B cell (primary cell): ENCODE measurements around the gene DBR1. TPM values are rescaled to one million over a fixed set of nuclear protein-coding genes. Genes with fewer than 3 reads are reported as not detected.

Experiments
- ATAC-seq: fragments of 200-7000 bp; cut with Tn5 transposase; one replicate; pipeline ENCODE4 v1.10.0; 2021; ENCODE audit warnings: low read depth, mild to moderate bottlenecking, moderate number of reproducible peaks, moderate library complexity
- CTCF ChIA-PET: fragments of 350-600 bp; sonication (Branson Sonifier 250); formaldehyde crosslinking; loops from one replicate; lab custom pipeline; 2021; ENCODE audit warnings: antibody characterized with exemption, inconsistent platforms; lab: Charles Lee
- POLR2A ChIA-PET: fragments of 350-600 bp; sonication (Branson Sonifier 250); formaldehyde crosslinking; loops from one replicate; lab custom pipeline; 2021; ENCODE audit warnings: antibody characterized with exemption; lab: Charles Lee
- DNase-seq: peaks from one replicate; pipeline ENCODE4 v3.0.0; 2013
- H2AFZ ChIP-seq: 2 replicates; pipeline ENCODE4 v1.6.1; 2012; ENCODE audit warnings: mild to moderate bottlenecking, low read depth, low read length; ENCODE audit not compliant: insufficient read depth, poor library complexity, severe bottlenecking
- H3K27ac ChIP-seq, 2 donors: 1 replicate in 1 of 2; 2 replicates in 1 of 2; pipeline ENCODE4 v1.5.1; 2012 to 2013; ENCODE audit warnings: low read length in 2 of 2, mild to moderate bottlenecking in 2 of 2, moderate library complexity in 1 of 2
- H3K27me3 ChIP-seq, 4 experiments: fragments of 200-600 bp in 1 of 4; sonication (generic) in 1 of 4; replicated peaks in 1 of 4; 1 replicate in 2 of 4; 2 replicates in 2 of 4; pipeline versions ENCODE4 v1.6.1 to v1.7.0; 2013 to 2016; ENCODE audit warnings: low read length in 3 of 4, mild to moderate bottlenecking in 2 of 4, mixed read lengths in 1 of 4, moderate library complexity in 1 of 4; ENCODE audit not compliant: insufficient read depth in 4 of 4, control insufficient read depth in 3 of 4; ENCODE audit errors: control extremely low read depth in 1 of 4
- H3K36me3 ChIP-seq, 2 experiments: replicated peaks in 1 of 2; 1 replicate in 1 of 2; 2 replicates in 1 of 2; pipeline versions ENCODE4 v1.6.1 to v1.7.1; 2013; ENCODE audit warnings: low read length in 1 of 2; ENCODE audit not compliant: insufficient read depth in 2 of 2, control insufficient read depth in 1 of 2; ENCODE audit errors: control extremely low read depth in 1 of 2, extremely low read depth in 1 of 2
- H3K4me1 ChIP-seq, 2 donors: fragments of 200-600 bp in 1 of 2; sonication (generic) in 1 of 2; 1 replicate in 1 of 2; 2 replicates in 1 of 2; pipeline versions ENCODE4 v1.5.1 to v1.6.1; 2013 to 2017; ENCODE audit warnings: low read length in 2 of 2; ENCODE audit not compliant: control insufficient read depth in 2 of 2, insufficient read depth in 2 of 2
- H3K4me2 ChIP-seq: replicated peaks from 2 replicates; pipeline ENCODE3; 2012; ENCODE audit warnings: mild to moderate bottlenecking, low read depth, low read length; ENCODE audit not compliant: poor library complexity, severe bottlenecking
- H3K4me3 ChIP-seq, 5 experiments: fragments of 200-600 bp in 1 of 5; sonication (generic) in 1 of 5; 1 replicate in 3 of 5; 2 replicates in 2 of 5; pipeline versions ENCODE4 v1.5.1 to v1.7.0; 2011 to 2016; ENCODE audit warnings: low read length in 4 of 5, mild to moderate bottlenecking in 4 of 5, low read depth in 2 of 5, control low read depth in 1 of 5, moderate library complexity in 1 of 5; ENCODE audit not compliant: insufficient read depth in 1 of 5; ENCODE audit errors: control extremely low read depth in 1 of 5, extremely low read depth in 1 of 5
- H3K79me2 ChIP-seq: fragments of 200-600 bp; sonication (generic); one replicate; pipeline ENCODE4 v1.6.0; 2016; ENCODE audit warnings: low read length; ENCODE audit not compliant: control insufficient read depth, insufficient read depth
- H3K9ac ChIP-seq: fragments of 200-600 bp; sonication (generic); 2 replicates; pipeline ENCODE4 v1.6.1; 2017; ENCODE audit warnings: mild to moderate bottlenecking, low read length, moderate library complexity
- H3K9me3 ChIP-seq, 3 donors: one replicate each; pipeline versions ENCODE4 v1.6.1 to v1.7.1; 2013; ENCODE audit warnings: low read length in 2 of 3; ENCODE audit not compliant: control insufficient read depth in 2 of 3, insufficient read depth in 1 of 3; ENCODE audit errors: control extremely low read depth in 1 of 3
- H4K20me1 ChIP-seq: 2 replicates; pipeline ENCODE4 v1.6.0; 2012; ENCODE audit warnings: mild to moderate bottlenecking, low read length; ENCODE audit not compliant: insufficient read depth, control insufficient read depth, poor library complexity, severe bottlenecking
- H3K27ac Mint-ChIP-seq: one replicate; pipeline ENCODE4 v1.8.0; 2021; ENCODE audit warnings: mixed read lengths
- H3K27me3 Mint-ChIP-seq: one replicate; pipeline ENCODE4 v1.8.0; 2021; ENCODE audit warnings: mixed read lengths
- H3K4me1 Mint-ChIP-seq: one replicate; pipeline ENCODE4 v1.8.0; 2021; ENCODE audit warnings: mixed read lengths
- H3K4me3 Mint-ChIP-seq: one replicate; pipeline ENCODE4 v1.8.0; 2021; ENCODE audit warnings: mixed read lengths
- H3K9me3 Mint-ChIP-seq: one replicate; pipeline ENCODE4 v1.8.0; 2022; ENCODE audit warnings: mixed read lengths; ENCODE audit not compliant: insufficient read depth
- EZH2 ChIP-seq: IDR thresholded peaks from 2 replicates; pipeline ENCODE4 v1.6.1; 2012; ENCODE audit warnings: borderline replicate concordance, low read depth, mild to moderate bottlenecking, moderate library complexity, low read length; ENCODE audit not compliant: insufficient read depth, poor library complexity, severe bottlenecking
- WGBS: methylation state at CpG from one replicate; pipeline ENCODE4 v1.1.5; 2013; ENCODE audit warnings: missing lambda C conversion rate; ENCODE audit not compliant: insufficient coverage; 5-methylcytosine and 5-hydroxymethylcytosine counted together
- intact Hi-C: fragments of 100-400 bp; cut with micrococcal nuclease; formaldehyde crosslinking; loops from one replicate; pipeline ENCODE4 v1.10.0; 2022
- polyA plus RNA-seq: library from polyadenylated mRNA; depleted of rRNA; stranded (reverse); fragments of >200 nt; gene quantifications from 2 replicates; pipeline ENCODE4 v1.2.3, GENCODE V29; 2012
- total RNA-seq, 2 donors: library from RNA; stranded (reverse); fragments of 120-200 nt in 1 of 2; gene quantifications; 1 replicate in 1 of 2; 2 replicates in 1 of 2; pipeline versions ENCODE4 v1.2.3 to v1.2.4, GENCODE V29; 2013 to 2022
- TF ChIP-seq, protein P1 (sequence below): fragments of 200-600 bp; IDR thresholded peaks from one replicate; pipeline ENCODE4 v1.8.0; 2022; ENCODE audit warnings: antibody characterized with exemption, mild to moderate bottlenecking

DBR1 gene
- total and polyA plus RNA-seq, 2 donors (not counting 1 experiment from before 2014, with no cell fraction given): 7.5 to 22.6 TPM

- TF ChIP-seq, protein P1, sequence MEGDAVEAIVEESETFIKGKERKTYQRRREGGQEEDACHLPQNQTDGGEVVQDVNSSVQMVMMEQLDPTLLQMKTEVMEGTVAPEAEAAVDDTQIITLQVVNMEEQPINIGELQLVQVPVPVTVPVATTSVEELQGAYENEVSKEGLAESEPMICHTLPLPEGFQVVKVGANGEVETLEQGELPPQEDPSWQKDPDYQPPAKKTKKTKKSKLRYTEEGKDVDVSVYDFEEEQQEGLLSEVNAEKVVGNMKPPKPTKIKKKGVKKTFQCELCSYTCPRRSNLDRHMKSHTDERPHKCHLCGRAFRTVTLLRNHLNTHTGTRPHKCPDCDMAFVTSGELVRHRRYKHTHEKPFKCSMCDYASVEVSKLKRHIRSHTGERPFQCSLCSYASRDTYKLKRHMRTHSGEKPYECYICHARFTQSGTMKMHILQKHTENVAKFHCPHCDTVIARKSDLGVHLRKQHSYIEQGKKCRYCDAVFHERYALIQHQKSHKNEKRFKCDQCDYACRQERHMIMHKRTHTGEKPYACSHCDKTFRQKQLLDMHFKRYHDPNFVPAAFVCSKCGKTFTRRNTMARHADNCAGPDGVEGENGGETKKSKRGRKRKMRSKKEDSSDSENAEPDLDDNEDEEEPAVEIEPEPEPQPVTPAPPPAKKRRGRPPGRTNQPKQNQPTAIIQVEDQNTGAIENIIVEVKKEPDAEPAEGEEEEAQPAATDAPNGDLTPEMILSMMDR: no peak
- no peak for TF ChIP-seq EZH2
- no CpG with 5 or more reads among the region's 2 CpGs for WGBS
- Mint-ChIP-seq H3K27me3 (no peaks in the 10 kb centered on the region), H3K4me1 (peaks cover 30% of the 10 kb centered on the region), H3K9me3 (no peaks in the 10 kb centered on the region), H3K4me3 (no peak overlapping the region), H3K27ac (no peak overlapping the region)
- no peaks in the 10 kb centered on the region for H3K27me3 ChIP-seq
- H3K36me3 ChIP-seq: peaks cover 3 to 16% of the 10 kb centered on the region in 2 experiments
- ChIA-PET CTCF (interaction anchor here (0.7 kb wide), 1 partner anchor 132 kb away, joined by 3 read pairs; no protein-coding TSS in a partner anchor), POLR2A (no interaction called here)
- no peak overlapping the region for H3K27ac ChIP-seq
- peaks cover 78% of the 10 kb centered on the region for H4K20me1 ChIP-seq
- no peak overlapping the region for H3K4me2 ChIP-seq
- no peak overlapping the region for H3K9ac ChIP-seq
- intact Hi-C loops: no loop called here
- no peak overlapping the region for H2AFZ ChIP-seq
- peaks cover 95% of the 10 kb centered on the region for H3K79me2 ChIP-seq
- H3K4me3 ChIP-seq: no peak overlapping the region
- no peak for ATAC-seq
- no peaks in the 10 kb centered on the region for H3K9me3 ChIP-seq
- DNase-seq: no peak
- no peaks in the 10 kb centered on the region for H3K4me1 ChIP-seq
Measured at GRCh38 chr3:138195481-138195880, 20.8 kb upstream of the DBR1 start.

- Histone ChIP-seq H3K79me2 (peaks cover 59% of the 10 kb centered on the region), H4K20me1 (peaks cover 10% of the 10 kb centered on the region), H3K36me3 (peaks cover 3 to 5% of the 10 kb centered on the region in 2 experiments), H3K4me2 (peak overlapping the region; percentile 96), H3K27ac (peak overlapping the region; percentile 85 to 89), H3K4me1 (peaks cover 8 to 17% of the 10 kb centered on the region in 2 donors), H3K9ac (peak overlapping the region; percentile 88), H3K4me3 (peak overlapping the region; percentile 79 to 98 (median 94)), H3K9me3 (no peaks in the 10 kb centered on the region), H3K27me3 (peaks cover 0 to 15% (median 7%) of the 10 kb centered on the region in 4 experiments), H2AFZ (peak overlapping the region; percentile 99)
- DNase-seq: no peak
- Mint-ChIP-seq H3K4me1 (peaks cover 36% of the 10 kb centered on the region), H3K27ac (peak overlapping the region; percentile 97), H3K4me3 (peak overlapping the region; percentile 97), H3K9me3 (no peaks in the 10 kb centered on the region), H3K27me3 (peaks cover 15% of the 10 kb centered on the region)
- no peak for ATAC-seq
- ChIA-PET CTCF (no interaction called here), POLR2A (interaction anchor here (0.6 to 2.0 kb wide), 2 partner anchors 13 to 748 kb away, joined by 3 to 19 read pairs; partner anchors contain the start of gene DBR1)
- TF ChIP-seq EZH2: no peak
- intact Hi-C loops: loop anchor here (5.0 to 10.0 kb wide), 3 partner anchors 137 to 1993 kb away; partner anchors contain the start of genes MSL2, NME9 and STAG1
- 5% methylated on average over 8 of the region's 17 CpGs for WGBS
Measured at GRCh38 chr3:138188013-138188730, 13.5 kb upstream of the DBR1 start.
